GDM1 (cell line): ENCODE data around the gene EIF3D.
"Not testable (repeated sequence)": the region's sequence is repeated elsewhere in the genome, so short reads cannot be mapped to it uniquely, and the experiment has no call there.

Experiments
- DNase-seq: peaks from one replicate; lab custom pipeline; 2025; lab: John Stamatoyannopoulos, UW

The EIF3D gene

DNA sequence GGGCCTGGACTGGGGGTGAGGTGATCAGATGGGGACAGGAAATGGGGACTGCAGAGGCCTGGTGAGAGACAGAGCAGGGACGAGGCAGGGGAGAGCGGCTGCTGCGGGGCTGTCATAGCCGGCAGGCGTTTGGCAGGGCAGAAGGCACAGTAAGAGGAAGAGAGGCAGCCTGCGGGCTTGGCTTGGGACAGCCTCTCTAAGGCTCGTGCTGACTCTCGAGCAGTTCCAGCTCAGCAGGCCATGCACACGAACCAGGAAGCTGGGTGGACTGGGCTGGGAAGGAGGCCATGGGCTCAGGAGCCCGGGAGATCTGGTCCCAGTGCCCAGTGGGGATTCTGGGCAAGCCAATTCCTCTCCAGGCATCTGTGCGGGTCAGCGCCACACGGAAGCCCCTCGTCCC is 19.6 kb upstream of the EIF3D start:
- DNase-seq, result no peak

DNA sequence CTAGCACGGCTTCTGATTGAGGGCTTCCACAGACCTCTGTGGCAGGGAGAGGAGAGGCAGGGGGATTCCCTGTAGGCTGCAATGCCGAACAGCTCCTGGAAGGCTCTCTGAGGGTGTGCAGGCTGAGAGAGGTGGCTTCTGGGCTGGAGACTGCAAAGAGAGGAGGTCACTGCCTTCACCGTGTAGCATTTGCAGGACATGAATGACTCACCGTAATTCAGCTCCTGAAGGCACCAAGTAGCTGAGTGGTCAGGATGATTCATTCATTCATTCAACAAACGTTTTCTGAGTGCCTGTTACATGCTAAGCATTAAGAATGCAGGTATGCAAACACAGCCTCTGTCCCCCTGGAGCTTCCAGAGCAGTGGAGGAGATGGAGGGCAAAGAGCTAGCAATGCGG is 18.0 kb upstream of the EIF3D start:
- no peak for DNase-seq

DNA sequence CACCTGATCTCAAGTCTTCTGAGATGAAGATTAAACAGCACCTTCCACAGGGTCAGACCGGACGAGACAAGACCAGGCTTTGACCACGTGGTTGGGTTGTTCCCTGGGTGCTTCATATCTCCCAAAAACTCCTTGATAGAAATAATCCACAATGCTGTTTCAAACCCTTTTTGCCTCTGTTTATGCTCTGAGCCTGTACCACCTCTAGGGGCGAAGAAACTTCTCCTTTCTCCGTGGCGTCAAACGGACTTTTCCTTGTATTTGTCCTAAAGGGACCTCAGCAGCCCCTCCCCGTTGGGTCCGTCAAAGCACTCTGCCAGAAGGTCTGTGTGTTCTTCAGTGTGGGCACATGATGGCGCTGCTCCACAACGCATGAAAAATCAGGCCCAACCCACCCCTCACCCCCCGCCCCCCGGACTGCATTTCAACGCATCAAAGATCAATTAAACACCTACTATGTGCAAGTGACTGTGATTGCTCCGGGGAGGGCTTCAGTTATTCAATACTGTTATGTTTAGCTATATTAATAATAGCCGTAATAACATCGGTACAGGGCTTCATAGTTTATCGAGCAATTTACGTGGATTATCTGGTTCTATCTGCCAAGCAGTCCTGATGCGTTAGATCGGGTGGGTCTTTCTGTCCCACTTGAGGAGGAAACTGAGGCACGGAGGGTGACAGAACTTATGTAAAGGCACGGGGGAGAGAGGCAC is 17.3 kb upstream of the EIF3D start:
- peak; percentile 71 for DNase-seq

DNA sequence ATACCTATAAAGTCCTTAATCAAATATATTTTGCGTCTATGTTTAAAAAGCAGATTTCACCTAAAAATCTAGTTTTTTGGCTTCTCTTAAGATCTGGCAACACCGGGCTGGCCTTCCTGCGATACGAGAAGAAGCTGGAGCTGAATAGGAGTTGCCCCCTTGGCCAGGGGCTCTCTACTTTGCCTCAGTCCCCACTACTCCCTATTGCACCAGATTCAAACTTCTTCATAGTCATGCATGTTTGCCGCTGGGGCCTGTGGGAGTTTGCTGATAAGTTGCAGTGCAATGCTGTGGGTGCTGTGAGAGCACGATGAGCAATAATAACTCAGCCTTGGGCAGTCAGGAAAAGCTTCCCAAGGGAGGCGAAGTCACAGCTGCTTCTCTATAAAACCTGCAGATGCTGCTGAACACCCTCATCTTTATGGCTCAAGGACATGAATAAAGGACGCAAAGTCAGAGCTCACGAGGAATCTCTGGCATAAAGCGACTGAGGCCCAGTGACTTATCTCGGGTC is 15.2 kb upstream of the EIF3D start:
- DNase-seq, result no peak

DNA sequence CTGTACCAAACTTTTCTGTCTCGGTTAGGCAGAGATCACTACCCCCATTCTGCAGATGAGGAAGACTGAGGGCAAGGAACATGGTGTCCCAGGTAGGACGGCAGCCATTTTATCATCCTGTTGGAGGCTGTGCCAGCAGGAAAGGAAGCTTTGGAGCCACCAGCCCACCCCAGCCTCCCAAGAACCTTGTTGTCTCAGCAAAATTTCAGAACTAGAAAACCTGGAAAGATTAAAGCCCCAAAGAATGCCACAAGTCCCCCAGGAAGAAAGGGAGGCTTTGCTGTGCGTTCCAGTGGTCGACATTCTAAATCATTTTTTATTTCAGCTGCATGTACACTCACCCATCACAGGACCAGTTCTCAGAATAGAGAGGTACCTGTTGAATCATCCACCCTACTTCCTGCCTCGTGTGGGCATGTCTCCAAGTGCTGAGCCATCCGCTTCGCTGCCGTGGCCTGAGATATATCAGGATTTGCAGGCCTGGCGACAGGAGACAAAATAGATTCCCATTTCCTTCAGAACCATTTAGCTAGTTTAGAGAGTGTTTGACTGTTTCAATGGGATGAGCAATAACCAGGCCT is 13.0 kb upstream of the EIF3D start:
- no peak for DNase-seq

DNA sequence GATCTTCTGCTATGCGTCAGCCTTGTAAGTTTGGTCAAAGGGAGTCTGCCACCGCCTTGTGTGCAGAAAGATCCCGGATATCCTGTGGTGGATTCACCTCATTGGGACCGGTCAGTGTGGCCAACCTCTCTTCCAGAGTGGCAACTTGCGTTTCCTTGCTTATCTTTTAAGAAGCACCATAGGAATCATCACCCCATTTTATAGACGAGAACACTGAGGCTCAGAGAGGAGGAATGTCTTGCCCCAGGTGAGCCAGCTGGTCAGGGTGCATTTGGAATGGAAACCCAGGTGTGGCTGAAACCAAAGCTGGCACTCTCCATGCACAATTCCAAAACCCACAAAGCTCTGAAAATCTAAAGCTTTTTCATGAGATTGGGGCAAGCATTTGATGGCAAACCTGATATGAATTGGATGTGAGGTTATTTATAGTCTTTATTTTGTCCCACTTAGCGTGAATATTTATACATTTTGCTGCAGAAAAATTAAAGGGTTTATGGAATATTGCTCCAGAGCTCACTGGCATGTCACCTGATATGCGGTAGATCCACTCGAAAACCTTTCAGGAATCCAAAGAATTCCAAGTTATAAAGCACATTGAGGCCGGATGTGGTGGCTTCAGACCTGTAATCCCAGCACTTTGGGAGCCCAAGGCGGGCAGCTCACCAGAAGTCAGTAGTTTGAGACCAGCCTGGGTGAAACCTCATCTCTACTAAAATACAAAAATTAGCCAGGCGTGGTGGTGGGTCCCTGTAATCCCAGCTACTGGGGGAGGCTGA is 12.1 kb upstream of the EIF3D start:
- DNase-seq, result no peak

DNA sequence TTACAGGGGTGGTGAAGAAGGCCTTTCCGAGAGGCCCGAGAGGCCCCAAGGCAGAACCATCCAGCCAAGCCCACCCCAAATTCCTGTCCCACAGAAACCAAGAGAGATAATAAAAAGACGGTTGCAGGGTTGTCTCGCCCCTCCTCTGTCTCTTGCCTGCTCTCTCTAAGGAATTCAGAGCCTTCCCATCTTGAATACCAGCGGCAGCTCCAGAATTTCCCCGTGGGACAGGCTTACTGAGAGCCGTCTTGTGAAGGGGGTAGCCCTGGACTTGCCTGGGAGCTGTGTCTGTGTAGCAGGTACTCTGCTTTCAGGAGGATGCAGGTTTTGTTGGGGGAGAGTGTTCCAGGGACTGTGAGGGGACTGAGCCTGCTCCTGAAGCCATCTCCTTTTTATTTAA is 9.6 kb upstream of the EIF3D start:
- no peak for DNase-seq

DNA sequence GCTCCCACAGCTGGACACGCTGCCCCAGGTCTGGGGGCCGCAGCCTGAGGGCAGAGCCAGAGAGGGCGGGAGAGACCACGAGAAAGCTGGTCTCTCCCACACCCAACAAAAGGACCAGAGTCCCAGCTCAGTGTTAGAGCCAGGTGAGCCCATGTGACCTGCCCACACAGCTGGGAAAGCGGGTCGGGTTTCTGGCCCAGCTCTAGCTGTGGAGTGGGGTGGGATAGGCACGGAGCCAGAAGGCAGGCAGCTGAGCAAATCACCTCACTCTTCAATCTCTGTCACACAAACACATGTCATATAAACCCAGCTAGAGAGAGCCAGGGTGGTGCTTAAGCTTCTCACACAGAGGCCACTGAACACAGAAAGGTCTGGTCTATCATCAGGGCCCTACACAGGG is 7.8 kb upstream of the EIF3D start:
- DNase-seq, result no peak

DNA sequence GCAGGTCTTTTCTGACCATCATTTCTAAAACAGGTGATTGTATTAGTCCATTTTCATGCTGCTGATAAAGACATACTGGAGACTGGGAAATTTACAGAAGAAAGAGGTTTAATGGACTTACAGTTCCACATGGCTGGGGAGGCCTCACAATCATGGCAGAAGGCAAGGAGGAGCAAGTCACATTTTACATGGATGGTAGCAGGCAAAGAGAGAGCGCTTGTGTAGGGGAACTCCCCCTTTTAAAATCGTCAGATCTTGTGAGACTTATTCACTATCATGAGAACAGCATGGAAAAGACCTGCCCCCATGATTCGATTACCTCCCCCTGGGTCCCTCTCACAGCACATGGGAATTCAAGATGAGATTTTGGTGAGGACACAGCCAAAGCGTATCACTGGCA is 4.4 kb upstream of the EIF3D start:
- DNase-seq, result not testable (repeated sequence)

DNA sequence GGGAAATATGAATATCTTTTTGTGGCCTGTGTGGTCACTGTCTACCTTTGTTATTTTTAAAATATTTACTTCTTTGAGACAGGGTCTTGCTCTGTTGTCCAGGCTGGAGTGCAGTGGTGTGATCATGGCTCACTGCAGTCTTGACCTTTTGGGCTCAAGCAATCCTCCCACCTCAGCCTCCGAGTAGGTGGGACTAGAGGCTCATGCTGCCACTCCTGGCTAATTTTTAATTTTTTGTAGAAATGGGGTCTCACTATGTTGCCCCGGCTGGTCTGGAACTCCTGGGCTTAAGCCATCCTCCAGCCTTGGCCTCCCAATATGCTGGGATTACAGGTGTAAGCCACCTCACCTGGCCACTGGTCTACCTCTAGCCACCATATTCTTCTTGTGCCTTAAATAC is 3.5 kb upstream of the EIF3D start:
- DNase-seq, result no peak

DNA sequence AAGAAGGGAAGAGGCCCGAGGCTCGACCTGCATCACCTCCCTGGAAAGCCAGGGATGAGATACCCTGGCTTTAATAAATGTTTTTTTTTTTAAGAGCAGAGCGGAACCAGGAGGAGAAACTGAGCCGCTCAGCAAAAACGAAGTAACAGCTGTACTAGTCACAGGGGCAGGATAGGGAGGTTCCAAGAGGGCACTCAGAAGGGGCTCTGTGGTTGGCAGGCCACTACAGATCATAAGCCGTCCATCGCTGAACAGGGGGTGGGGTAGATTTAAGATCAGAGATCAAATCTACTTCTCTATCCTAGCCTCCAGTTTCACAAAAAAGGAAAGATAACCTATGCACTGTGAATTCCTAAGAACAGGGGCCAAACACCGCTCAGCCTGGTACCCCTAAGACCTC is 625 bp downstream of the EIF3D start:
- no peak for DNase-seq

DNA sequence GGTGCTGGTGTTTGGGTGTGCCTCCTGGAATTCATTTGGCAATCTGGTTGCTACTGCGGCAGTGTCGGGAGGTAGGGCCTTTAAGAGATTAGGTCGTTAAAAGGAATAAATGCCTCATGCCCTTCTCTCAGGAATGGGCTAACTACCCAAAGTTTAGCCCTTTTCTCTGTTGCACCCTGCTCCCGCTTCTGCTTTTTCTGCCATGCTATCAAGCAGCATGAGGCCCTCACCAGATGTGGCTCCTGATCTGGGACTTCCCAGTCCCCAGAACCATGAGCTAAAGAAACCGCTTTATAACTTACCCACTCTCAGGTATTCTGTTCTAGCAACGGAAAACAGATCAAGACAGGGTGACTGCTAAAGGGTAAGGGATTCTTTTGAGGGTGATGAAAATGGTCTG is 6.3 kb downstream of the EIF3D start:
- no peak for DNase-seq

DNA sequence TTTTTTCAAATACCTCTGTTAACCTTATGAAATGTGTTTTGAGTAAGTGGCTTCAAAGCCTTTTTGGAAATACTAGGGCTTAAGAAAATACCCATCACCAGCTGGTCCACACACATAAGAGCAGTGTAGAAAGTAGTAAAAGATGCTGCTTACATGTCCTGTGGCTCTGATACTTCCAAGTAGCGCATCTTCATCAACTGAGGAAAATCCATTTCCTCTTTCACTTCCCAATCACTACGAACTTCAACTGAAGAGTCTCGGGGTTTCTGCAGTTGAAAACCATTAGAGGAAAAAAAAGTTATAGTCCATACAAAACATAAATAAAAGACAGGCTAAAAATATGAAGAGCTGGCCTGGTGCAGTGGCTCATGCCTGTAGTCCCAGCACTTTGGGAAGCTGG is 8.5 kb downstream of the EIF3D start:
- no peak for DNase-seq

DNA sequence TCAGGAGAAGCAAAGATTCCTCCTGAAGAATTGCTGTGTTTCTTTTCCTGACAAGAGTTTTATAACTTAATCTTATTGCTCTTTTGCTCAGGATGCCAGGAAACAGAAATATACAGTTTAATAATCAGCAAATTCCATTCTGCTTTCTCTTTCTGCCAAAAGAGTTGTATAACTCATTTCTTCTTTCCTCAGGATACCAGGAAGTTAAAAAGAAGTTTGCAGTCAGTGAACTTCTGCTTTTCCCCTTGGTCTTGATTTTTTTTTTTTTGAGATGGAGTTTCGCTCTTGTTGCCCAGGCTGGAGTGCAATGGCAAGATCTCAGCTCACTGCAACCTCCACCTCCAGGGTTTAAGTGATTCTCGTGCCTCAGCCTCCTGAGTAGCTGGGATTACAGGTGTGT is 9.1 kb downstream of the EIF3D start:
- not testable (repeated sequence) for DNase-seq

DNA sequence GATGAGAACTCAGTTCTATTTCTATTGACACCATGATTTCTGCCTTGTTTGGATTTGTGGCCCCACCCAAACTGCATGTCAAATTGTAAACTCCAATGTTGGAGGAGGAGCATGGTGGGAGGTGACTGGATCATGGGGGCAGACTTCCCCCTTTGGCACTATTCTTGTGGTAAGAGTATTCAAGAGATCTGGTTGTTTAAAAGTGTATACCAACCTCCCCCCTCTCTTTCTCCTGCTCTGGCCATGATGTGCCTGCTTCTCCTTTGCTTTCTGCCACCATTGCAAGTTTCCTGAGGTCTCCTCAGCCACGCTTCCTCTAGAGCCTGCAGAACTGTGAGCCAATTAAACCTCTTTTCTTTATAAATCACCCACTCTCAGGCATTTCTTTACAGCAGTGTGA is 14.2 kb downstream of the EIF3D start:
- DNase-seq, result no peak

DNA sequence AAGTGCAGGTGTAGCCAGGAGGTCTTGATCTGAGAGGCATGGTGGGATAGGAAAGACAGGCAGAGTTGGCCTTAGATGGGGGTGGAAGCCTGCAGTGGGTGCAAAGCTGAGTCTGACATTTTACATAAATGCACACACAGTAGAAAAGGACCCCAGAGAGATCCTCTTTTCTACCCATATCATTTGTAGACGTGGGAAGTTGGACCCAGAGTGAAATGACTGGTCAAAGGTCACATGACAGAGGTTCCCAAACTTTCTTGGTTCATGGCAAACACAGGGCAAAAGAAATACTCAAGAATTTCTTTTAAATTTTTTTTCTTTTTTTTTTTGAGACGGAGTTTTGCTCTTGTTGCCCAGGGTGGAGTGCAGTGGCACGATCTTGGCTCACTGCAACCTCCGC is 16.0 kb downstream of the EIF3D start:
- no peak for DNase-seq

DNA sequence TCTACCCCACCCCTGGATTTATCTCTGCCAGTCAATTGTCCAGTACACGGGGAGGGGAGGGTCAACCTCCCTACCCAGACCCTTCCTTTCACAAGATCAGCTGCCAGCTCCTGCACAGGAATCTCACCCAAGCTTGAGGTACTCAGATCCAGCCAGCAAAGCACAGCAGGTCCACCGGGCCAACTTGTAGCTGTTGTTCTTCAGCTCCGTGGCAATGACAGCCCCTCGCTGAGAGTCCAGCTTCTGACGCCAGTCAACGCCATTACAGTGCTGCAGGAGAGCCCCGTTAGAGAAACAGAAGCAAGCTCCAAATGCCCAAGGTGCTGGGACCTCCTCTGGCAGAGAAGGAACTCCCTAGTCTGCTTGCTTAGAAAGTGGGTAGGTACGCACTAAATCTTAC is 16.6 kb downstream of the EIF3D start:
- no peak for DNase-seq

DNA sequence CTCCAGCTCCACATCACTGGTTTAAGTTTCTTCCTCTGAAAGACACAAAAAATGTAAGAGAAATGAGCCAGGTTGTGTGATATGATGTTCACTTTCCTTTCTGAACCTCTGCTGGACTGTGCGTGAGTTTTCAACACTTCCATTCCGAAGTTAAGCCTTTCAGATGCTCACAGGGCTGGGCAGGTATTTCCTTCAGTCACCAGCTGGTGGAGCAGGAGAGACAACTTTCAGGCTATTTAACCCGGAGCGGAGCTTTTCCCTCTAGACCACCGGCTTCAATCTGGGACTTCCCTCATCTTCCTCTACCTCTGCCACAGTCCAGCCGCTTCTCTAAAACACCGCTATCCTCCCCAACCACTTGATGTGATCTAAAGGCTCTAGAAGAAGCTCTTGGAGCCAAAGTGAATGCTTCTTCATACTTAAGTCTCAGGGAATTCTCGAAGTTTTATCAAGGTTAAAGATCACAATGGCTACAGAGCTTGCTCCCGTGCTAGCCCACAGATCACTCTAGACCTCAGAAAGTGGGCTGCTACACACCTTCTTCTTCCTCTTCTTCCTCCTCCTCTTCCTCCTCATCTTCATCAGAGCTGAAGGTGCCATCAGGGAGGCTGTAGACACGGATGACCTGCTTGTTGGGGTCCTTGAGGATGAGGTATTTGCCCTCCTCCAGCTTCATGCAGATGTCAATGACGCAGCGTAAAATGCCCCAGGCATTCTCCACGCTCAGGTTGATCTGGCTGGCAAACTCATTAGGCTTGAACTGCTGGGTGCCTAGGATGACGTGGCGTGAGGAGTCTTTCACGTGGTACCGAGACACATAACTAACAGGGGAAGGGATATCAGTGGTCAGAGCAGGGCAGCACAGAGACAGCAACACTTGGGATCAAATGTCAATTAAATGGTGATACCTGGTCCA is 17.7 kb downstream of the EIF3D start:
- DNase-seq, result no peak

DNA sequence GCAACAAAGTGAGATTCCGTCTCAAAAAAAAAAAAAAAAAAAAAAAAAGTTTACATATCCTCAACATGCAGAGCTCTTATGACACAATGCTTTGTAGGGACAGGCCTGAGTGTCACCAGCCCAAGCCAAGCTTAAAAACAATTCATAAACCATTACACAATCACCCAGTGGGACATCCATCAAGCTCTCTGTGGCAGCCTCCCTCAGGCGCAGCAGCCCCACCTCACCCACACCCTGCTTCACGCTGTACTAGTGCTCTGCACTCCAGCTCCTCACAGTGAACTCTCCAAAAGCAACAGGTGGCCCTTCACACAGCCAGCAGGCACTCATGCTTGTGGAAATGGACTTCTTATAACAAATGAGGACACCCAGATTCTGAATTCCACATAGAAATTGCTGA is 18.6 kb downstream of the EIF3D start:
- no peak for DNase-seq

DNA sequence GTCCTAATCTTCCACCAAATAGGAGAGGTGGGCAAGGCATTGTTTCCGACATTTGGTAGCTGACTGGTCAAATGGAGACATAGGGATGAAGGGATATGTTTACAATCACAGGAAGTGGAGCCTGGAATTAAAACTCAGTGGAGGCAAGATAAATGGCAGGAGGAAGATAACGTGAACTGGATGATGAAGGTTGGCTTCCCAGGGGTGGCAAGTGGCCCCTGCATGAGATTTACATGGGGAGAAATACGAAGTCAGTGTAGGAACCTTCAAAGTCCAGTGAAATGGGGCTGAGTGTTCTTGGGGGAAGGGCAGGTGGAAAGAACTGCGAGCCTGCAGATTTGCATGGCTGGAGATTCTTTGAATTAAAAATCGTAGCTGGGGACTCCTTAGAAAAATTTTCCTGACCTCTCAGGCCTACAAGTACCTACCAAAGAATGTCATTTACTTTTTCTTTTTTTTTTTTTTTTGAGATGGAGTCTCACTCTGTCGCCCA is 21.4 kb downstream of the EIF3D start:
- DNase-seq, result no peak

DNA sequence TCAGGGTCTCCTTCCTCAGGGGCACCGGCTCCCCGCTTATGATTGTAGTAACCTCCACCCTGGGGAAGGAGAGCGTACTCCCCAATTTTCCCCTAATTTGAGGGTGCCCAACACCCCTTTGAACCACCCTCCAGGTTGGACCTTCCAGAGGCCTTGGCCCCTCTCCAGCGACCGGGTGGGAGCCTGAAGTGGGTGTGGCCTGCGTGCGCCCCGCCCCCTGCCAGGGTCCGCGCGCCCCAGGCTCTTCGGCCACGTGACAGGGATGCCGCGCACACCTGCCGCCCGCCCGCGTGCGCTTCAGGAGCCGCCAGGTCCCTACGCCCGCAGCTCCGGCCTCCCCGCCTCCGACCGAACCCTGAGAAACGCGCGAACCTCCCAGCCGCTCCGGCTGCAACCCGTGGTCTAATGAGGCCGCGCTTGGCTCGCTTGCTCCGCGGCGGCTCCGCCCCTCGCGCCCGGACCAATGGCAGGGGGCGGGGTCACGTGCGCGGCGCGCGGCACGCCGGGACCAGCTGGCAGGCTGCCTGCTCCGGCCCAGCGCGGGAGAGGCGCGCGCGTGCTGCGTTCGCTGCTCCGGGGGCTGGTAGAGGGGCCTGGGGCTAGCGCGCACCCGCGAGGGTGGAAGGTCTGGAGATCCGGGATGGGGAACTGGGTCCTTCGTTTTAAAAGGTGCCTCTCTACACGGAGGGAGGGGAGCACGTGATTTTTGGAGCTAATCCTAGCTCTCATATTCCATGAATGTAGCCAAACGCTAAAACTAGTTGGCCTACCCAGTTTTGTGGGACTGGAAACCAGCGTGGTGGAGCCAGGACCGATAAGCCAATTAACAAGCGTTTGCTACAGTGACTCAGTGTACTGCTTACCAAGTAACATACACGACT is 22.1 kb downstream of the EIF3D start, which contains the start of gene FOXRED2:
Gene FOXRED2, minus strand, starts transcription at position 404 of the 881 bp plus-strand sequence. CDS start 618 bp downstream, outside the sequence.
- peak; percentile 87 for DNase-seq
